ENCODE results near the gene LRRFIP1. TPM values are rescaled to one million over a fixed set of nuclear protein-coding genes. Genes with fewer than 3 reads are reported as not detected.

The LRRFIP1 gene
- total and polyA plus RNA-seq, 2 of the 13 experiments (the other 11 are each of a cell fraction or from before 2014, with no cell fraction given), result 15.9 to 40.5 TPM

DNA sequence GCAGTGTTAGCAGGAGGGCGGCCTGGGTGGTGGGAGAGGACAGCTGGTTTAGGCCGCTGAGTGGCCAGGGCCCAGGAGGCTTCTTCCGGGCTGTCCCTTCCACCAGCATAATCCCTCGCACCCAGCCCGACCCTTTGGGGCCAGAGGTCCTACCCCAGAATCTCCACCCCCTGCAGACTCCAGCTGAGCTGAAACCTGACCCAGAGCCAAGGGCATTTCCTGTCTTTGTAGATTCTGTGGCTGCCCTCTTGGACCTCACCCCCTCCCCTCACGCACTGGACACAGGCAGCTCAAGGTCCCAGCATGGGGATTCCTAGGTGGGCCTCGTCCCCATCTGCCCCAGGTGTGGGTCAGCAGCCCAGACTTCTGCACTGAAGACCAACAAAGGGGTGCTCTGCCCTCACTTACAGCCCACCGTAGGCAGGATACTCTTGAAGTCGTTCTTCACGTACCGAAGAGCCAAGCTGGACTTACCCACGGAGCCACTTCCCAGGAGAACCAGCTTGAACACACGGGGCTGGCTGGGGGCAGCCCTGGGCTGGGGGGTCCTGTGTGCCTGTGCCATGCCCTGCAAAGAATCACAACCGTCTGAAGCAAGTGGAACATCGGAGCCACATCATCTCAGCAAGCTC lies 41.7 kb upstream of the LRRFIP1 start (continued):
- TF ChIP-seq, protein P1, sequence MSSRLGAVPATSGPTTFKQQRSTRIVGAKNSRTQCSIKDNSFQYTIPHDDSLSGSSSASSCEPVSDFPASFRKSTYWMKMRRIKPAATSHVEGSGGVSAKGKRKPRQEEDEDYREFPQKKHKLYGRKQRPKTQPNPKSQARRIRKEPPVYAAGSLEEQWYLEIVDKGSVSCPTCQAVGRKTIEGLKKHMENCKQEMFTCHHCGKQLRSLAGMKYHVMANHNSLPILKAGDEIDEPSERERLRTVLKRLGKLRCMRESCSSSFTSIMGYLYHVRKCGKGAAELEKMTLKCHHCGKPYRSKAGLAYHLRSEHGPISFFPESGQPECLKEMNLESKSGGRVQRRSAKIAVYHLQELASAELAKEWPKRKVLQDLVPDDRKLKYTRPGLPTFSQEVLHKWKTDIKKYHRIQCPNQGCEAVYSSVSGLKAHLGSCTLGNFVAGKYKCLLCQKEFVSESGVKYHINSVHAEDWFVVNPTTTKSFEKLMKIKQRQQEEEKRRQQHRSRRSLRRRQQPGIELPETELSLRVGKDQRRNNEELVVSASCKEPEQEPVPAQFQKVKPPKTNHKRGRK (CRISPR knock-in tag; IDR thresholded peaks at IDR 0.05), result 0 out of 2 replicates have a peak, but pooled peaks have one; percentile 53
- TF ChIP-seq ZNF235 (CRISPR knock-in tag; IDR thresholded peaks at IDR 0.05; ENCODE audit: borderline replicate concordance) (no peak), ELF4 (CRISPR knock-in tag; IDR thresholded peaks at IDR 0.05; ENCODE audit: borderline replicate concordance) (peak; percentile 88), ZNF296 (CRISPR knock-in tag; conservative IDR thresholded peaks at IDR 0.05) (peak; percentile 92), ZNF329 (CRISPR knock-in tag; IDR thresholded peaks at IDR 0.05; ENCODE audit: low read depth) (no peak), KDM5B (CRISPR knock-in tag; IDR thresholded peaks at IDR 0.05; ENCODE audit: borderline replicate concordance) (peak; percentile 90; the same call in 1 of the 2 replicates), ONECUT2 (CRISPR knock-in tag; IDR thresholded peaks at IDR 0.05) (0 out of 2 replicates have a peak, but pooled peaks have one; percentile 45), ZNF713 (CRISPR knock-in tag; IDR thresholded peaks at IDR 0.05) (0 out of 2 replicates have a peak, but pooled peaks have one; percentile 73), ZNF12 (CRISPR knock-in tag; IDR thresholded peaks at IDR 0.05) (peak; percentile 14; the same call in 1 of the 2 replicates), MIXL1 (CRISPR knock-in tag; IDR thresholded peaks at IDR 0.05) (peak; percentile 84), RBM39 (IDR thresholded peaks at IDR 0.05; ENCODE audit: low read depth, low read length, poor library complexity, severe bottlenecking) (no peak), ZNF350 (CRISPR knock-in tag; IDR thresholded peaks at IDR 0.05; ENCODE audit: borderline replicate concordance, low read depth) (peak; percentile 96)
- TF ChIP-seq, protein P2, sequence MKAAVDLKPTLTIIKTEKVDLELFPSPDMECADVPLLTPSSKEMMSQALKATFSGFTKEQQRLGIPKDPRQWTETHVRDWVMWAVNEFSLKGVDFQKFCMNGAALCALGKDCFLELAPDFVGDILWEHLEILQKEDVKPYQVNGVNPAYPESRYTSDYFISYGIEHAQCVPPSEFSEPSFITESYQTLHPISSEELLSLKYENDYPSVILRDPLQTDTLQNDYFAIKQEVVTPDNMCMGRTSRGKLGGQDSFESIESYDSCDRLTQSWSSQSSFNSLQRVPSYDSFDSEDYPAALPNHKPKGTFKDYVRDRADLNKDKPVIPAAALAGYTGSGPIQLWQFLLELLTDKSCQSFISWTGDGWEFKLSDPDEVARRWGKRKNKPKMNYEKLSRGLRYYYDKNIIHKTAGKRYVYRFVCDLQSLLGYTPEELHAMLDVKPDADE (CRISPR knock-in tag; IDR thresholded peaks at IDR 0.05), result no peak
- TF ChIP-seq, protein P3, sequence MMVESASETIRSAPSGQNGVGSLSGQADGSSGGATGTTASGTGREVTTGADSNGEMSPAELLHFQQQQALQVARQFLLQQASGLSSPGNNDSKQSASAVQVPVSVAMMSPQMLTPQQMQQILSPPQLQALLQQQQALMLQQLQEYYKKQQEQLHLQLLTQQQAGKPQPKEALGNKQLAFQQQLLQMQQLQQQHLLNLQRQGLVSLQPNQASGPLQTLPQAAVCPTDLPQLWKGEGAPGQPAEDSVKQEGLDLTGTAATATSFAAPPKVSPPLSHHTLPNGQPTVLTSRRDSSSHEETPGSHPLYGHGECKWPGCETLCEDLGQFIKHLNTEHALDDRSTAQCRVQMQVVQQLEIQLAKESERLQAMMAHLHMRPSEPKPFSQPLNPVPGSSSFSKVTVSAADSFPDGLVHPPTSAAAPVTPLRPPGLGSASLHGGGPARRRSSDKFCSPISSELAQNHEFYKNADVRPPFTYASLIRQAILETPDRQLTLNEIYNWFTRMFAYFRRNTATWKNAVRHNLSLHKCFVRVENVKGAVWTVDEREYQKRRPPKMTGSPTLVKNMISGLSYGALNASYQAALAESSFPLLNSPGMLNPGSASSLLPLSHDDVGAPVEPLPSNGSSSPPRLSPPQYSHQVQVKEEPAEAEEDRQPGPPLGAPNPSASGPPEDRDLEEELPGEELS (CRISPR knock-in tag; IDR thresholded peaks at IDR 0.05), result peak; percentile 96
- TF ChIP-seq, protein P4, sequence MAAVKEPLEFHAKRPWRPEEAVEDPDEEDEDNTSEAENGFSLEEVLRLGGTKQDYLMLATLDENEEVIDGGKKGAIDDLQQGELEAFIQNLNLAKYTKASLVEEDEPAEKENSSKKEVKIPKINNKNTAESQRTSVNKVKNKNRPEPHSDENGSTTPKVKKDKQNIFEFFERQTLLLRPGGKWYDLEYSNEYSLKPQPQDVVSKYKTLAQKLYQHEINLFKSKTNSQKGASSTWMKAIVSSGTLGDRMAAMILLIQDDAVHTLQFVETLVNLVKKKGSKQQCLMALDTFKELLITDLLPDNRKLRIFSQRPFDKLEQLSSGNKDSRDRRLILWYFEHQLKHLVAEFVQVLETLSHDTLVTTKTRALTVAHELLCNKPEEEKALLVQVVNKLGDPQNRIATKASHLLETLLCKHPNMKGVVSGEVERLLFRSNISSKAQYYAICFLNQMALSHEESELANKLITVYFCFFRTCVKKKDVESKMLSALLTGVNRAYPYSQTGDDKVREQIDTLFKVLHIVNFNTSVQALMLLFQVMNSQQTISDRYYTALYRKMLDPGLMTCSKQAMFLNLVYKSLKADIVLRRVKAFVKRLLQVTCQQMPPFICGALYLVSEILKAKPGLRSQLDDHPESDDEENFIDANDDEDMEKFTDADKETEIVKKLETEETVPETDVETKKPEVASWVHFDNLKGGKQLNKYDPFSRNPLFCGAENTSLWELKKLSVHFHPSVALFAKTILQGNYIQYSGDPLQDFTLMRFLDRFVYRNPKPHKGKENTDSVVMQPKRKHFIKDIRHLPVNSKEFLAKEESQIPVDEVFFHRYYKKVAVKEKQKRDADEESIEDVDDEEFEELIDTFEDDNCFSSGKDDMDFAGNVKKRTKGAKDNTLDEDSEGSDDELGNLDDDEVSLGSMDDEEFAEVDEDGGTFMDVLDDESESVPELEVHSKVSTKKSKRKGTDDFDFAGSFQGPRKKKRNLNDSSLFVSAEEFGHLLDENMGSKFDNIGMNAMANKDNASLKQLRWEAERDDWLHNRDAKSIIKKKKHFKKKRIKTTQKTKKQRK (IDR thresholded peaks at IDR 0.05; ENCODE audit: low read length), result no peak
- TF ChIP-seq, protein P5, sequence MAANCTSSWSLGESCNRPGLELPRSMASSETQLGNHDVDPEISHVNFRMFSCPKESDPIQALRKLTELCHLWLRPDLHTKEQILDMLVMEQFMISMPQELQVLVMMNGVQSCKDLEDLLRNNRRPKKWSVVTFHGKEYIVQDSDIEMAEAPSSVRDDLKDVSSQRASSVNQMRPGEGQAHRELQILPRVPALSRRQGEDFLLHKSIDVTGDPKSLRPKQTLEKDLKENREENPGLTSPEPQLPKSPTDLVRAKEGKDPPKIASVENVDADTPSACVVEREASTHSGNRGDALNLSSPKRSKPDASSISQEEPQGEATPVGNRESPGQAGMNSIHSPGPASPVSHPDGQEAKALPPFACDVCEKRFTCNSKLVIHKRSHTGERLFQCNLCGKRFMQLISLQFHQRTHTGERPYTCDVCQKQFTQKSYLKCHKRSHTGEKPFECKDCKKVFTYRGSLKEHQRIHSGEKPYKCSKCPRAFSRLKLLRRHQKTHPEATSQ (CRISPR knock-in tag; IDR thresholded peaks at IDR 0.05; ENCODE audit: borderline replicate concordance), result no peak
- TF ChIP-seq, protein P6, sequence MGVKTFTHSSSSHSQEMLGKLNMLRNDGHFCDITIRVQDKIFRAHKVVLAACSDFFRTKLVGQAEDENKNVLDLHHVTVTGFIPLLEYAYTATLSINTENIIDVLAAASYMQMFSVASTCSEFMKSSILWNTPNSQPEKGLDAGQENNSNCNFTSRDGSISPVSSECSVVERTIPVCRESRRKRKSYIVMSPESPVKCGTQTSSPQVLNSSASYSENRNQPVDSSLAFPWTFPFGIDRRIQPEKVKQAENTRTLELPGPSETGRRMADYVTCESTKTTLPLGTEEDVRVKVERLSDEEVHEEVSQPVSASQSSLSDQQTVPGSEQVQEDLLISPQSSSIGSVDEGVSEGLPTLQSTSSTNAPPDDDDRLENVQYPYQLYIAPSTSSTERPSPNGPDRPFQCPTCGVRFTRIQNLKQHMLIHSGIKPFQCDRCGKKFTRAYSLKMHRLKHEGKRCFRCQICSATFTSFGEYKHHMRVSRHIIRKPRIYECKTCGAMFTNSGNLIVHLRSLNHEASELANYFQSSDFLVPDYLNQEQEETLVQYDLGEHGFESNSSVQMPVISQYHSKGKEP (CRISPR knock-in tag; IDR thresholded peaks at IDR 0.05), result no peak

All from HepG2 (cell line).